ENCODE data around the gene PIAS1.
"Not testable (repeated sequence)": the region's sequence is repeated elsewhere in the genome, so short reads cannot be mapped to it uniquely, and the experiment has no call there.

The PIAS1 gene

DNA sequence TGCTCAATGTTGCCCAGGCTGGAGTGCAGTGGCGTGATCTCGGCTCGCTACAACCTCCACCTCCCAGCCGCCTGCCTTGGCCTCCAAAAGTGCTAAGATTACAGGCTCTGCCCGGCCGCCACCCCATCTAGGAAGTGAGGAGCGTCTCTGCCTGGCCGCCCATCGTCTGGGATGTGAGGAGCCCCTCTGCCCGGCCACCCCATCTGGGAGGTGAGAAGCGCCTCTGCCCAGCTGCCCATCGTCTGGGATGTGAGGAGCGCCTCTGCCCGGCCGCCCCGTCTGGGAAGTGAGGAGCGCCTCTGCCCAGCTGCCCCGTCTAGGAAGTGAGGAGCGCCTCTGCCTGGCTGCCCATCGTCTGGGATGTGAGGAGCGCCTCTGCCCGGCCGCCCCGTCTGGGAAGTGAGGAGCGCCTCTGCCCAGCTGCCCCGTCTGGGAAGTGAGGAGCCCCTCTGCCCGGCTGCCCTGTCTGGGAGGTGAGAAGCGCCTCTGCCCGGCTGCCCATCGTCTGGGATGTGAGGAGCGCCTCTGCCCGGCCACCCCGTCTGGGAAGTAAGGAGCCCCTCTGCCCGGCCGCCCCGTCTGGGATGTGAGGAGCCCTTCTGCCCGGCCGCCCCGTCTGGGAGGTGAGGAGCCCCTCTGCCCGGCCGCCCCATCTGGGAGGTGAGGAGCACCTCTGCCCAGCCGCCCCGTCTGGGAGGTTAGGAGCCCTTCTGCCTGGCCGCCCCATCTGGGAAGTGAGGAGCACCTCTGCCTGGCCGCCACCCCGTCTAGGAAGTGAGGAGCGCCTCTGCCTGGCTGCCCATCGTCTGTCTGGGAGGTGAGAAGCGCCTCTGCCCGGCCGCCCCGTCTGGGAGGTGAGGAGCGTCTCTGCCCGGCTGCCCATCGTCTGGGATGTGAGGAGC, 167.7 kb downstream of the PIAS1 start:
- not testable (repeated sequence) for DNase-seq

DNA sequence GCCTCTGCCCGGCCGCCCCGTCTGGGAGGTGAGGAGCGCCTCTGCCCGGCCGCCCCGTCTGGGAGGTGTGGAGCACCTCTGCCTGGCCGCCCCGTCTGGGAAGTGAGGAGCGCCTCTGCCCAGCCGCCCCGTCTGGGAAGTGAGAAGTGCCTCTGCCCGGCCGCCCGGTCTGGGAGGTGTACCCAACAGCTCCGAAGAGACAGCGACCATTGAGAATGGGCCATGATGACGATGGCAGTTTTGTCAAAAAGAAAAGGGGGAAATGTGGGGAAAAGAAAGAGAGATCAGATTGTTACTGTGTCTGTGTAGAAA, 168.3 kb downstream of the PIAS1 start:
- not testable (repeated sequence) for DNase-seq

DNA sequence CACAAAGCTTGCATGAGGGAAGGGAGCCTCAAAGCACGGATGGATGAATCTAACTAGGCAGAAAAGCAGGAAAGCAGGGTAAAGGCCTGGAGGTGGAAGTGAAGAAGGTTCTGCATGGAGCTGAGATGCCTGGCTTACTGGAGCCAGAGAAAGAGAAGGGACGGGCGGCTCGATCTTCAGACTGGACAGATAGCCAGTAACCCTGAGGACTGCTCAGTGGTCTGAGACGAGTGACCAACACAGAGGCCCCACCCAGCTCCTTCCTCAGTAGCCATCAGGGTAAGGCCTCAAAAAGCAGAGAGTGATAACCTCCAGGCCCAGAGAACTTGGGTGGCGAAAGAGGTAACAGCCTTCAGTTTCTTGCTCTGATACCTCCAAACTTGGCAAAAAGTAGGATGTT, 169.1 kb downstream of the PIAS1 start:
- no peak for DNase-seq

DNA sequence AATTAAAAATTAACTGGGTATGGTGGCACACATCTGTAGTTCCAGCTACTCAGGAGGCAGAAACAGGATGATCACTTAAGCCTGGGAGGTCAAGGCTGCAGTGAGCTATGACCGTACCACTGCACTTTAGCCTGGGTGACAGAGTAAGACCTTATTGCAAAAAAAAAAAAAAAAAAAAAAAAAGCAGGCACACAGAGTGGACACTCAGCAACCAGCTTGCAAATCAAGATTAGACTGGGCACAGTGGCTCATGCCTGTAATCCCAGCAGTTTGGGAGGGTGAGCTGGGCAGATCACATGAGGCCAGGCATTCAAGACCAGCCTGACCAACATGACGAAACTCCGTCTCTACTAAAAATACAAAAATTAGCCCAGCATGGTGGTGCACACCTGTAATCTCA, 170.0 kb downstream of the PIAS1 start:
- DNase-seq, result no peak

DNA sequence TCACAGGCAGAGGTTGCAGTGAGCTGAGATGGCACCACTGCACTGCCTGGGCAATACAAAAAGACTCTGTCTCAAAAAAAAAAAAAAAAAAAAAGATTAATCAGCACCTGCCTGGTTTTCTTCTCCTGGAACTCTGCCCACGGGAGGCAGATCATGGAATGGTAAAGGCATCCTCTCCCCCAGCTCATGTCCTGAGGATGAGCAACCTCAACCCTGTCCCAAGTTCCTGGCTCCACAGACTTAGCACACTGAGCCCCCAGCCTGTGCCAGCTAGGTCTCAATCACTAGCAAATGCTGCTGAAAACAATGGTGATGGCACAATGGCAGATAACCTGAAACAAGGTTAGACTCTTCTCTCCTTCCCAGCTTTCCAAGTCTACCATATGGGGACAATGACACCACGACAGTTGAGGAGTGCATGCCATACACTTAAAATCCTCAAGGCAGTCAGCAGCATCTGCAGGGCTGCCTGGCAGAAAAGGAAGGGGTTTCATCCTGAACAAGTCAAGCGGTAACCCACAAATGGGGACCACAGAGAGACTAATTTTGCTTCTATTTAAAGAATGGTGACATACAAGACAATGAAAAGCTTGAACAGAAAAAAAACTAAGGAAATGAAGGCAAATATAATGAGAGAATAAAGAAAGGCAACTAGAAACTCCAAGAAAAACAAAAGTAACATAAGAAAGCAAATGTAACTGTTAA, 170.6 kb downstream of the PIAS1 start:
- no peak for DNase-seq

DNA sequence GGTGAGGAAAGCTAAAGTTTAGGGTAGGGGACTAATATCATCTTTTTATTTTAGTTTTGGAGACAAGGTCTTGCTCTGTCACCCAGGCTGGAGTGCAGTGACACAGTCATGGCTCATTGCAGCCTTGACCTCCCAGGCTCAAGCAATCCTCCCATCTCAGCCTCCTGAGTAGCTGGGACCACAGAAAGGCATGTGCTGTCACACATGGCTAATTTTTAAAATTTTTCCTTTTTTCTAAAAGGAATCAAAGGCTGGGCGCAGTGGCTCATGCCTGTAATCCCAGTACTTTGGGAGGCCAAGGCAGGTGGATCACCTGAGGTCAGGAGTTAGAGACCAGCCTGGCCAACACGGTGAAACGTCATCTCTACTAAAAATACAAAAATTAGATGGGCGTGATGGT, 171.3 kb downstream of the PIAS1 start:
- not testable (repeated sequence) for DNase-seq

DNA sequence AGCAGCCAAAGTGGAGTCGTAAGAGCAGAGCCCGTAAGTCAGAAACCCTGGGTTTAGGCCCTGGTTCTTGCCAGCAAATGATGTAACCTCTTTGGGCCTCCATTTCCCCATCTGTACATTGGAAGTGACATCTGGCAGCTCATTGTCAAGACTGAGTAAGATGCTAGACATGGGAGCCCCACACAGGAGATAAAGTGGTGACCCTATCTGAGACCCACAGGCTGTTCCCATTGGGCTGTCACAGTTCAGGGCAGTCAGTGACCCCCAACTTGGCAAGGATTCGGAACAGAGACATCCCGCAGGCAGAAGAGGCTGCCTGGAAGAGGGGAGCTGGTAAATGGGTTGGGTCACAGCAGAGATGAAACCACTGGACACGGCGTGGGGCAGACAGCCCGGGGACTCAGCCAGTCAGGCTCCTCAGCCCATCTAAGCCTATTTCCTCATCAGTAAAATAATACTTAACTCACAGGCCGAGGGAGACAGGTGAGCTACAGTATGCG, 173.6 kb downstream of the PIAS1 start:
- no peak for DNase-seq

DNA sequence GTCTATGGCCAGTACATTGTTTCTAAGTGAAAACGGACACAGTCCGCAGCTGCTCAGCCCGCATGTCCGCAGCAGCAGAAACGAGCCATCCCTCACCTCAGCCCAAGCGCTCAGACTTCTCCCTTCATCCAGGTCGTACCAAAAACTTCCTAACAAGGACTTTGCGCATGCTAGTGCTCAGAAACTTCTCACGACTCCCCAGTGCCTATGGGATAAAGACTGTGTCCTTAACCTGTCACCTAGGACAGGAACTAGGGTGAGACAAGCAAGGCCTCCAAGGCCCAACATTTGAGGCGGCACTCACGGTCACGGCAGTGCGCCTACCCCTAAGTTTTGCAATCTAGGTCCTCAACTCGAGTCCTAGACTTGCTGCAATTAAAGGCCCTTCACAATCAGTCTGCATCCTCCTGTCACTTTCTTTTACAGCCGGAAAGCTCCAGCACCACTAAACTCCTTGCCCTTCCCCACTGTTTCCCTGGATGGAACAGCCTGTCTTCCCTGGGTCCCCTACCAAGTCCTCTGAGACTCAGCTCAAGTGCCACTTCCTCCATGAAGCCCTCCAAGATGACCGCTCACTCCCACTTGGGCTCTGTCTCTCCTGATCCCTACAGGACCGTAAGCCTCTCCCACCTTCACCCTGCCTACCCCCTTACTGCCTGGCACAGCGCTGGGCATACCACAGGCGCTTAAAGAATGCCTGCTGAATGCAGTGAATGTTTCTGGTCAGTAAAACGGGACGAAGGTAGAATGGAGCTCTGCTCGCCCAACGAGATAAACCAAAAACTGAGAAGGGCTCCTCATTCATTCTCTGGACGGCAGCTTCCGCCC, 174.2 kb downstream of the PIAS1 start:
- DNase-seq, result no peak

DNA sequence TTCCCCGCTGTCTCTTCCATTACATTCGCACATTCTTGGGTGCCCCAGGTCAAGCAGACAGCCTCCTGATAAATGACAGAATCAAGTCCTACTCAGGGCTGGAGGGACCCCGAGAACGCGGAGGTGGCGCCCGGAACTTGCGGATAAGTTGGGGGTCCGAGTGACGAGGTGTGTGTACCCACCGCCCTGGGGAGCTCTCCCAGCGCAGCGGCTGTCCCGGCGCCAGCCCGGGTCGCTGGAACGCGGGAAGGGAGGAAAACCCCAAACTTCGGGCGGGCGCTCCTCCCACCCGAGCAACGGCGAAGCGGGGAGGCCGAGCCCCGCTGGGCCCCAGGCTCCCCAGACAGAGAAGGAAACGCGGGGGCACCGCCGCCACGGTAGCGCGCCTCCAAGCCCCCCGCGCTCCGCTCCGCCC, 174.9 kb downstream of the PIAS1 start:
- DNase-seq, result no peak

DNA sequence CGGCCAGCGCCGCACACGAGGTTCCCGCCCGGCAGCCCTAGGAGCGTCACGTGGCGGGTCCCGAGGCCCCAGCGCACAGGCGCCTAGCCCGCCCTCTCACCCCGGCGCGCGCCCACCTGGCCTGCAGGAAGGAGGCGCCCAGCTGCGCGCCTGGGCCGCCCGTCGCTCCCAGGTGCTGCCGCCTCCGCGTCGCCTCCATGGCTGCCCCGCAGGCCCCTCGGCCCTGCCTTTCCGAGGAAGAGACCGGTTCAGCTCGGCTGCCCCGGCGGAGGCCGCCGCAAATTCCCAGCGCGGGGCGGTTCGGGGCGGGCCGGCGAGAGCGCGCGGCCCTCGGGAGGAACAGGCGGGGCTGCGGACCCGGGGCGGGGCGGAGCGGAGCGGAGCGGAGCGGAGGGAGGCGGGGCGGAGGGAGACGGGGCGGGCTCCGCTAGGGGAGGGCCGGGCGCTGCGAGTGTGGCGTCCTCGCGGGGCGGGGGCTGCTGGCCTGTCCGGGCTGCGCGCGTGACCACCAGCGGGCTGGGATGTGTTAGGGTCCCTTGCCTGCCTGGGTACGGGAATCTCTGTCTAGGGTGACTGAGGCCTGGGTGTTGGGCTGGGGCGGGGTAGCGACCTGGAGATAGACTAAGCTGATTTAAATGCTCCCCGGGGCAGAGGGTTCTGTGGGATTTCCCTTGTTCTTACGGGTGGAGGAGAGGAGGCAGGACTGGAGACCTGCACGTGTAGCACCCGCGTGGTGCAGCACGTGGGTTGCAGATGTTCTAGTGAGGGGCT, 175.5 kb downstream of the PIAS1 start, which contains the start of gene CLN6:
Gene CLN6, minus strand, starts transcription at position 343 of the 771 bp plus-strand sequence. Its CDS starts 144 bp downstream, at position 199.
- peak; percentile 82 for DNase-seq

DNA sequence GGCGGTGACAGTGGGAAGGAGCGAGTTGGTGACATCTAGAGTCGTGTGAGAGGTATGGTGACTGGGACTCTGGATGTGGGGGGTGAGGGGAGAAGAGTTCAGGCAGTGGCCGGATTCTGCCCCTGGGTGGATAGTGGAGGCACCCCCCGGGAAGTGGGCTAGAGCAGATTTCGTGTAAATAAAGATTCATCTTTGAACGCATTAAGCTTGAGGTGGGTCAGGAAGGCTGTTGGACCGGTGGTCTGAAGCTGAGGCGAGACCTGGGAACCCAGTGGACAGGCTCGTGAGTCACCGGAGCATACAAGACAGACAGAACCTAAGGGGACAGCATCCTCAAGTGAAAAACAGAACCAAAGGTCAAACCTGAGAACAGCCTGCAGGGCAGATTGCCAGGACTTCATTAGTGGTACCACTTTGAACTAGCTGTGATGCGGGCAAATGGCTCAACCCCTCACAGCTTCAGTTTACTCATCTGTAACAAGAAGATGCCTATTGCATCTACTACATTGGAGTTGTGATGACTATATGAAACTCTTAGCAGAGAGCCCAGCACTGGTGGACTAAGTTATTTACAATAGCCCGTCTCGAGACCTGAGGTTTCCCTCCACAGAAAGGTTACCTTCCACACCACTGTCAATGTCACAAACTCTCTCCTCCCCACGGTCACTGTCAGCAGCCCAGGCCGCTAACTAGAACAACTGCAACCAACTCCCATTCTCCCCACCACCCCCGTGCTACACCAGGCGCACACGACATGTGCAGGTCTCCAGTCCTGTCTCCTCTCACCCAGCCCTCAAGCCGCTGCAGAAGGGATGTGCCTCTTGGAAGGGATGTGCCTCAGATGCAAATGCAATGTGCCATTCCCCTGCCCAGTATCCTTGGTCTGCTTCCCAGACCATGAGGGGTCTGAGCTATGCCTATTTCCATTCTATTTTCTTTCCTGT, 176.3 kb downstream of the PIAS1 start:
- no peak for DNase-seq

DNA sequence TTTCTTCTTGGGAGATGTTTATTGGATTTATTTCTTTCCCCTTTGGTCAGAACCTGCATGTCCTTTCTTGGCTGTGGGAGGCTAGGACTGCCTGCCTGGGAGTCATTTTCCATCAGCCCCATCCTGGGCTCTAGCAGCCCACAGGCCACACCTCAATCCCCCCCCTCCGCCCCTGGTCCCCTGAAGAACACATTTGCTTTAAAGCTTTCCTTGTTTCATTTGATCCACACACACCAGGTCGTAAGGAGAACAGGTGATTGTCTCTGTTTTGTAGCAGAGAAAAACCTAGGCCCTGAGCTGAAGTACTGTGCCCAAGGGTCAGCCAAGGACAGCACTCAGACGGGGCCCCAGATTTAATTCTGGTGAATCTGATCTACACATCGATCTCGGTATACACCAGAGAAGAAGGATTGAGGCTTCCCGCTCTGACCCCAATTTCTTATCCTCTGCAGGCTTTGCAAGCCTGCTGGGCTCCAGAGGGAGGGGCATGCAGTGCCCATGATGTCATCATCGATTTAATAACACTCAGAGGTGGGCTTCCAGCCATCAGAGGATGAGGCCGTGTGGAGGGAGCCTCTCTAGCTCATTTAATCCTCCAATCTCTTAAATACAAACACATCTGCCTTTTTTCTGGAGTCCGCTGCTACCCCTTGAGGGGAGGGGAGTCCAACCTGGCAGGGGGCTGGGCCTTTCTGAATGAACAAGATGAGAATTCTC, 177.1 kb downstream of the PIAS1 start:
- no peak for DNase-seq

DNA sequence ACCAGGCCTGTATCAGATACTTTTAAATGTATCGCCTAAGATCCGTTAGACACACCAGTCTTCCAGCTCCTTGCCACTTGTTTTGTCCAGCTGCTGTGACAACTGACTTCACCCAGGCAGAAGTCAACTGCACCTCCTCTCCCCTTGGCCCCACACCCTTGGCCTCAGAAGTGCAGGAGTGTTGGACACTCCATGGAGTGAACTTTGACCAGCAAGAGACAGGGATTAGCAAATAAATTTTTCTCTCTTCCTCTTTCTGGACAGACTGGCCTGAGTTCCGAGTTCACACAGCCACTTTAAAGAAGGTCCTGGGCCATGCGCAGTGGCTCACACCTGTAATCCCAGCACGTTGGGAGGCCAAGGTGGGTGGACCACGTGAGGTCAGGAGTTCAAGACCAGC, 178.3 kb downstream of the PIAS1 start:
- no peak for DNase-seq

DNA sequence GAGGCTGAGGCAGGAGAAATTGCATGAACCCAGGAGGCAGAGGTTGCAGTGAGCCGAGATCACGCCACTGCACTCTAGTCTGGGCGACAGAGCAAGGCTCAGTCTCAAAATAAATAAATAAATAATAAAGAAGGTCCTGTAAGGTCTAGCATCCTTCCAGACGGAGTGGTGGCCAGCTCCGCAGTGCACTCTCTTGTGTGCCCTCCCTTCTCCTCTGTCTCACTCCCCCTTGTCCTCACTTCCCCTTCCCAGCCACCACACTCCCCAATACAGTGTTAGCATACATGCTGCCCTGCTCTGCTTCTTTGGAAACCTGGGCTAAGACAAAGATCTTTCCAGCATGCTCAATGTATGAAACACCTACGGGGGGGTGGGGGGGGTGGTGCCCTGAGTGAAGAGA, 178.8 kb downstream of the PIAS1 start:
- DNase-seq, result no peak

DNA sequence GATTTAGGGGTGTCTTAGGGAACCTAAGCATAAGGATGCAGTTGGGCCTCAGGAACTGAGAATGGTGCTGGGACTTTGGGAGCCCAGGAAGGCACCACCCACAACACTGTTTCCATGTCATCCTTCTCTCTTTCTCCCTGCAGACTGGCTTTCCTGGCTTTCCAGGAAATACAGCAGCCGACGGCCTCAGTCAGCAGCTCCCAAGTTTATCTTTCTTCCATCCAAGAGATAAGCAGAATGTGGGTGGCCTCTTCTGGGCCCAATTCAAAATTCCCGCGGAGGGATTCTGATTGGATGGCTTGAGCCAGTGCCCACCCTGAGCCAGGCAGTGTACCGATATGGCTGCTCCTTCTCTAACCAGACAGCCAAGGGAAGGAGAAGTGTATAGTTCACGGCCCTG, 179.9 kb downstream of the PIAS1 start:
- DNase-seq, result no peak

DNA sequence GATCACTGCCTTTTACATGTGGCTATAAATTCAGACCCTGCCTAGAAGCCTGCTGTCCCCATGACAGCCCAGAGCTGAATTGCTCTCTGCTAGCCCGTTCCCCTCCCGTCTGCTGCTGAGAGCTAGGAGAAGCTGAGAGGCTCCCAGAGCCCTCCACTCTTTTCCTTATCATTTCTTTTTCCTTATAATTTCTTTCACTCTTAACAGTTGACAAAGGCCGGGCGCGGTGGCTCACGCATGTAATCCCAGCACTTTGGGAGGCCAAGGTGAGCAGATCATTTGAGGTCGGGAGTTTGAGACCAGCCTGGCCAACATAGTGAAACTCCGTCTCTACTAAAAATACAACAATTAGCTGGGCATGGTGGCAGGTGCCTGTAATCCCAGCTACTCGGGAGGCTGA, 180.4 kb downstream of the PIAS1 start:
- DNase-seq, result not testable (repeated sequence)

DNA sequence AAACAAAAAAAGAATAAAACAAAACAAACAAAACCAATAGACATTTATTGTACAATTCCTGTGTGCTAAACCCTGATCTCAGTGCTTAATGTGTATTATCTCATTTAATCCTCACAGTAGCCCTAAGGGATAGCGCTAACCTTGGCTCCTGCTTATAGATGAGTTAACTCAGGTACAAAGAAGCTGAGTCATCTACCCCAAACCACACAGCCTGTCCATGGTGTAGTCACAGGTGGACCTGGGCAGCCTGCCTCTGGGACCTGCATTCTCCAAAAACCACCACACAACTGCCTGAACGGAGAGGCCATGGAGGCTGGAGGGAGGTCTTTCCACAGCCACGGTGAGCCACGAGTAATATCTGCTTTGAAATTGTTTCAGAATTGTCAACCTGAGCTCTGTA, 180.9 kb downstream of the PIAS1 start:
- no peak for DNase-seq

DNA sequence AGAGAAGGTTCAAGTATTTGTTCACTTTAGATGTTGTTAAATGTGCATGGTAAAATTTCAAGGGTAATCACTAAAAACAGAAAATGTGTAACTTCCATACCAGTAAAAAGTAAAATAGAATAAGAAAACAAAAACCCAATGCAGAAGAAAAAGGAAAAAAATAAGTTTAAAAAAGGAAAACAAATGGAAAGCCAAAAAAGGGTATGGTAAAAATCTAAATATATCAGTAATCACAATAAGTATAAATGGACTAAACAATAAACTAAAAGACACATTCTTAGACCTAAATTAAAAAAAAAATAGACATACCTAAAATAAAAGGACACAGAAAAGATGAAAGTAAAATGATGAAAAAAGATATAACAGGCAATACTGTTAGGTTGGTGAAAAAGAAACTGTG, 184.9 kb downstream of the PIAS1 start:
- DNase-seq, result no peak

DNA sequence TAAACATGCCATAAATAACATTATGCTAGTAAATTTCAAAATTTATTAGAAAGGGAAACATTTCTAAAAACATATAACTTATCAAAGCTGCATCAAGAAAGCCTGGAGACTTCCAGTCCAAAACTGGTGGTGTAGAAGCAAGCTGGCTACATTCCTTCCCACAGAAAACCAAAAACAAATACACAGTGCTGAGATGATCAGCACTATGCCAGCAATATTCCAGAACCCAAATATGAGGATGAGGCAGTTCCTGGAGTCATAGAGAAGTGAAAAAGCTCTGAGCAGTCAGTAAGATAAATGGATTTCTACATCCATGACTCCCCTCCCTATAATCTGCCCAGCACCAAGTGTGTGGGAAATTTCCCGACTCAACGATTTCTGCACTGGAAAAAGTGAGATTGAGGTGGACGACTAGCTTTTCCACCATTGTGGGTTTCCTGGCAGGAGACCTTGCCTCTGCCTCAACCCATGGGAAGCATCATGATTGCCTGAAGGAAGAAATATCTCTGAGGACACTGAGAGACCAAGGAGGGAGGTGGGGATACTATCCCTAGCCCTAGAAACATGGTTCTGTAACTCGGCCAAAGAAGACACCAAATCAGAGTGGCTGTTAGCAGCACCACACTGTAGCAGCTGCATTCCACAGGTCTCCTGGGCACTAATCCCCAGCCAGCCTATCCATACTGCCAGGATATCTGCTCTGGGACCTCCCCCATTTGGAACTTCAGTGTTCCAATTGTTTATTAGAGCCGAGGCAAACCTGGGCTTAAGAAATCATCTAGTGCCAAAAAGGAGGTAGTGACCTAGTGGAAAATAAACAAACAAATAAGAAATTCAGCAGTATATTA, 187.2 kb downstream of the PIAS1 start:
- no peak for DNase-seq
